ENCODE measurements around the gene CNN2. TPM values are rescaled to one million over a fixed set of nuclear protein-coding genes. Genes with fewer than 3 reads are reported as not detected.

The CNN2 gene
- total and polyA plus RNA-seq, 2 of the 13 experiments (the other 11 are each of a cell fraction or from before 2014, with no cell fraction given) = 63.6 to 70.0 TPM

GRCh38 chr19:1018932-1019615, 7.3 kb upstream of the CNN2 start:
- Histone ChIP-seq H3K4me1 (ENCODE audit: insufficient read depth, low read length) (peaks cover 47% of the 10 kb centered on the region), H4K20me1 (ENCODE audit: insufficient read depth, low read length) (peaks cover 27% of the 10 kb centered on the region), H3K4me3 (replicated peaks in 1 of 3; ENCODE audit: insufficient read depth in 1 of 3, low read depth in 2 of 3, low read length in 3 of 3) (peak overlapping the region; percentile 69 to 92 (median 90); a peak in 5 of 6 replicates), H3K4me2 (ENCODE audit: low read depth, low read length) (peak overlapping the region; percentile 93), H3K9me3 (ENCODE audit: low read length) (no peaks in the 10 kb centered on the region), H3K9ac (ENCODE audit: insufficient read depth, low read depth, low read length) (peak overlapping the region; percentile 90), H3K79me2 (ENCODE audit: insufficient read depth, low read length) (peaks cover 58% of the 10 kb centered on the region), H3K36me3 (replicated peaks in 1 of 2; ENCODE audit: control insufficient read depth in 1 of 2, insufficient read depth in 2 of 2, low read length in 2 of 2) (peaks cover 5 to 6% of the 10 kb centered on the region in 2 experiments; a peak in 3 of 5 replicates), H3K27me3 (ENCODE audit: control insufficient read depth in 1 of 2, insufficient read depth in 2 of 2, low read length in 2 of 2) (no peaks in the 10 kb centered on the region), H3K27ac (ENCODE audit: extremely low read length, insufficient read depth, low read length) (no peak overlapping the region), H2AFZ (ENCODE audit: low read length) (no peak overlapping the region)
- CTCF ChIA-PET (ENCODE audit: low intra/inter-chr PET ratio, low total read pairs) = no interaction called here
- intact Hi-C loops (cut with micrococcal nuclease; ENCODE audit: unreplicated experiment) (no loop called here), in situ Hi-C loops (cut with HindIII; ENCODE audit: extremely low pct_ligation_motif_present, low pct_unique_long_range_greater_than_20kb) (no loop called here)
- 28% methylated on average over 7 of the region's 17 CpGs for WGBS (ENCODE audit: low lambda C conversion rate)
- no peak for ATAC-seq
- no peak for DNase-seq (ENCODE audit: low spot score)
- POLR2A ChIA-PET = interaction anchor here (0.6 to 1.4 kb wide), 7 partner anchors 9 to 315 kb away, joined by 3 to 5 read pairs (median 3); partner anchors contain the start of genes ABCA7 and WDR18
- no peak for FAIRE-seq
- no TSS peak for BruUV-seq (replicated peaks)
- TF ChIP-seq ZNF784 (CRISPR knock-in tag; IDR thresholded peaks at IDR 0.05; ENCODE audit: borderline replicate concordance) = no peak
- TF ChIP-seq XBP1 (CRISPR knock-in tag; IDR thresholded peaks at IDR 0.05) = no peak
- no peak for TF ChIP-seq ZNF432 (CRISPR knock-in tag; IDR thresholded peaks at IDR 0.05; ENCODE audit: borderline replicate concordance)
- no peak for TF ChIP-seq CBX2 (IDR thresholded peaks at IDR 0.05; ENCODE audit: low read depth, low read length)
- no peak for TF ChIP-seq CBX2 (CRISPR knock-in tag; IDR thresholded peaks at IDR 0.05; ENCODE audit: low read depth)
- TF ChIP-seq, protein P1, sequence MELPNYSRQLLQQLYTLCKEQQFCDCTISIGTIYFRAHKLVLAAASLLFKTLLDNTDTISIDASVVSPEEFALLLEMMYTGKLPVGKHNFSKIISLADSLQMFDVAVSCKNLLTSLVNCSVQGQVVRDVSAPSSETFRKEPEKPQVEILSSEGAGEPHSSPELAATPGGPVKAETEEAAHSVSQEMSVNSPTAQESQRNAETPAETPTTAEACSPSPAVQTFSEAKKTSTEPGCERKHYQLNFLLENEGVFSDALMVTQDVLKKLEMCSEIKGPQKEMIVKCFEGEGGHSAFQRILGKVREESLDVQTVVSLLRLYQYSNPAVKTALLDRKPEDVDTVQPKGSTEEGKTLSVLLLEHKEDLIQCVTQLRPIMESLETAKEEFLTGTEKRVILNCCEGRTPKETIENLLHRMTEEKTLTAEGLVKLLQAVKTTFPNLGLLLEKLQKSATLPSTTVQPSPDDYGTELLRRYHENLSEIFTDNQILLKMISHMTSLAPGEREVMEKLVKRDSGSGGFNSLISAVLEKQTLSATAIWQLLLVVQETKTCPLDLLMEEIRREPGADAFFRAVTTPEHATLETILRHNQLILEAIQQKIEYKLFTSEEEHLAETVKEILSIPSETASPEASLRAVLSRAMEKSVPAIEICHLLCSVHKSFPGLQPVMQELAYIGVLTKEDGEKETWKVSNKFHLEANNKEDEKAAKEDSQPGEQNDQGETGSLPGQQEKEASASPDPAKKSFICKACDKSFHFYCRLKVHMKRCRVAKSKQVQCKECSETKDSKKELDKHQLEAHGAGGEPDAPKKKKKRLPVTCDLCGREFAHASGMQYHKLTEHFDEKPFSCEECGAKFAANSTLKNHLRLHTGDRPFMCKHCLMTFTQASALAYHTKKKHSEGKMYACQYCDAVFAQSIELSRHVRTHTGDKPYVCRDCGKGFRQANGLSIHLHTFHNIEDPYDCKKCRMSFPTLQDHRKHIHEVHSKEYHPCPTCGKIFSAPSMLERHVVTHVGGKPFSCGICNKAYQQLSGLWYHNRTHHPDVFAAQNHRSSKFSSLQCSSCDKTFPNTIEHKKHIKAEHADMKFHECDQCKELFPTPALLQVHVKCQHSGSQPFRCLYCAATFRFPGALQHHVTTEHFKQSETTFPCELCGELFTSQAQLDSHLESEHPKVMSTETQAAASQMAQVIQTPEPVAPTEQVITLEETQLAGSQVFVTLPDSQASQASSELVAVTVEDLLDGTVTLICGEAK (IDR thresholded peaks at IDR 0.05) = no peak
- TF ChIP-seq, protein P1 (CRISPR knock-in tag; IDR thresholded peaks at IDR 0.05) = no peak
- TF ChIP-seq RBFOX2 (IDR thresholded peaks at IDR 0.05; ENCODE audit: low read depth, low read length) = peak; percentile 45; the same call in 1 of the 2 replicates
- no peak for TF ChIP-seq RFX3 (CRISPR knock-in tag; IDR thresholded peaks at IDR 0.05)
- no peak for TF ChIP-seq TCF7 (IDR thresholded peaks at IDR 0.05; ENCODE audit: low read depth)
- TF ChIP-seq, protein P2, sequence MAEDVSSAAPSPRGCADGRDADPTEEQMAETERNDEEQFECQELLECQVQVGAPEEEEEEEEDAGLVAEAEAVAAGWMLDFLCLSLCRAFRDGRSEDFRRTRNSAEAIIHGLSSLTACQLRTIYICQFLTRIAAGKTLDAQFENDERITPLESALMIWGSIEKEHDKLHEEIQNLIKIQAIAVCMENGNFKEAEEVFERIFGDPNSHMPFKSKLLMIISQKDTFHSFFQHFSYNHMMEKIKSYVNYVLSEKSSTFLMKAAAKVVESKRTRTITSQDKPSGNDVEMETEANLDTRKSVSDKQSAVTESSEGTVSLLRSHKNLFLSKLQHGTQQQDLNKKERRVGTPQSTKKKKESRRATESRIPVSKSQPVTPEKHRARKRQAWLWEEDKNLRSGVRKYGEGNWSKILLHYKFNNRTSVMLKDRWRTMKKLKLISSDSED (CRISPR knock-in tag; IDR thresholded peaks at IDR 0.05) = no peak
- TF ChIP-seq, protein P3, sequence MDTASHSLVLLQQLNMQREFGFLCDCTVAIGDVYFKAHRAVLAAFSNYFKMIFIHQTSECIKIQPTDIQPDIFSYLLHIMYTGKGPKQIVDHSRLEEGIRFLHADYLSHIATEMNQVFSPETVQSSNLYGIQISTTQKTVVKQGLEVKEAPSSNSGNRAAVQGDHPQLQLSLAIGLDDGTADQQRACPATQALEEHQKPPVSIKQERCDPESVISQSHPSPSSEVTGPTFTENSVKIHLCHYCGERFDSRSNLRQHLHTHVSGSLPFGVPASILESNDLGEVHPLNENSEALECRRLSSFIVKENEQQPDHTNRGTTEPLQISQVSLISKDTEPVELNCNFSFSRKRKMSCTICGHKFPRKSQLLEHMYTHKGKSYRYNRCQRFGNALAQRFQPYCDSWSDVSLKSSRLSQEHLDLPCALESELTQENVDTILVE (CRISPR knock-in tag; IDR thresholded peaks at IDR 0.05) = no peak

Measured in HepG2 (cell line).